ENCODE data around the gene MYH11. TPM values are rescaled to one million over a fixed set of nuclear protein-coding genes. Genes with fewer than 3 reads are reported as not detected.
A peak's percentile ranks its signal among the peaks of the same experiment; 100 is the strongest.

Gene MYH11
- total RNA-seq, 3 donors from 2014 or later: 98.2 to 5,005 (median 282) TPM

- no peak for DNase-seq
- Histone ChIP-seq H3K4me1 (ENCODE audit: low read depth) (no peaks in the 10 kb centered on the region), H3K36me3 (ENCODE audit: low read depth) (no peaks in the 10 kb centered on the region), H3K9me3 (no peaks in the 10 kb centered on the region), H3K4me3 (no peak overlapping the region)
- no peak for ATAC-seq
- TF ChIP-seq CTCF (IDR thresholded peaks at IDR 0.05): no peak
- intact Hi-C loops (cut with DNase I, micrococcal nuclease): no loop called here
These were observed 87.6 kb downstream of the MYH11 start for GRCh38 chr16:15769239-15769638.

- no peak overlapping the region for H3K4me3 ChIP-seq
- TF ChIP-seq CTCF (IDR thresholded peaks at IDR 0.05): no peak
- intact Hi-C loops (cut with DNase I, micrococcal nuclease): no loop called here
- no peaks in the 10 kb centered on the region for H3K9me3 ChIP-seq
- DNase-seq (no peak), ATAC-seq (no peak)
- H3K36me3 ChIP-seq (ENCODE audit: low read depth): no peaks in the 10 kb centered on the region
- no peaks in the 10 kb centered on the region for H3K4me1 ChIP-seq (ENCODE audit: low read depth)
These were observed 88.6 kb downstream of the MYH11 start for GRCh38 chr16:15768201-15768600.

GRCh38 chr16:15766918-15767317, 89.9 kb downstream of the MYH11 start:
- no peaks in the 10 kb centered on the region for H3K9me3 ChIP-seq
- intact Hi-C loops (cut with DNase I, micrococcal nuclease): no loop called here
- ATAC-seq (no peak), DNase-seq (no peak)
- no peak for TF ChIP-seq CTCF (IDR thresholded peaks at IDR 0.05)
- no peaks in the 10 kb centered on the region for H3K4me1 ChIP-seq (ENCODE audit: low read depth)
- no peaks in the 10 kb centered on the region for H3K36me3 ChIP-seq (ENCODE audit: low read depth)
- no peak overlapping the region for H3K4me3 ChIP-seq

- TF ChIP-seq CTCF (IDR thresholded peaks at IDR 0.05): peak; percentile 33
- no peaks in the 10 kb centered on the region for H3K9me3 ChIP-seq
- no peaks in the 10 kb centered on the region for H3K36me3 ChIP-seq (ENCODE audit: low read depth)
- intact Hi-C loops (cut with DNase I, micrococcal nuclease): no loop called here
- H3K4me3 ChIP-seq: no peak overlapping the region
- peak; percentile 85 for ATAC-seq
- H3K4me1 ChIP-seq (ENCODE audit: low read depth): no peaks in the 10 kb centered on the region
- peak in 1 of 3 donors; percentile 55 for DNase-seq
These were observed 90.9 kb downstream of the MYH11 start for GRCh38 chr16:15765880-15766279.

GRCh38 chr16:15765116-15765515, 91.7 kb downstream of the MYH11 start:
- H3K4me1 ChIP-seq (ENCODE audit: low read depth): no peaks in the 10 kb centered on the region
- intact Hi-C loops (cut with DNase I, micrococcal nuclease): no loop called here
- no peak overlapping the region for H3K4me3 ChIP-seq

More at GRCh38 chr16:15765116-15765515, 91.7 kb downstream of the MYH11 start:
- ATAC-seq: no peak
- TF ChIP-seq CTCF (IDR thresholded peaks at IDR 0.05): no peak
- H3K36me3 ChIP-seq (ENCODE audit: low read depth): no peaks in the 10 kb centered on the region
- H3K9me3 ChIP-seq: no peaks in the 10 kb centered on the region
- no peak for DNase-seq
